Measurements from ENCODE around the gene ANXA11. TPM values are rescaled to one million over a fixed set of nuclear protein-coding genes. Genes with fewer than 3 reads are reported as not detected.
A peak's percentile ranks its signal among the peaks of the same experiment; 100 is the strongest.

ANXA11 gene
- total RNA-seq, 4 donors from 2014 or later: 110 to 269 (median 238) TPM

- peak in 2 of 3 donors; percentile 29 to 43 for DNase-seq
- TF ChIP-seq POLR2A (IDR thresholded peaks at IDR 0.05): no peak
- TF ChIP-seq, protein P1, sequence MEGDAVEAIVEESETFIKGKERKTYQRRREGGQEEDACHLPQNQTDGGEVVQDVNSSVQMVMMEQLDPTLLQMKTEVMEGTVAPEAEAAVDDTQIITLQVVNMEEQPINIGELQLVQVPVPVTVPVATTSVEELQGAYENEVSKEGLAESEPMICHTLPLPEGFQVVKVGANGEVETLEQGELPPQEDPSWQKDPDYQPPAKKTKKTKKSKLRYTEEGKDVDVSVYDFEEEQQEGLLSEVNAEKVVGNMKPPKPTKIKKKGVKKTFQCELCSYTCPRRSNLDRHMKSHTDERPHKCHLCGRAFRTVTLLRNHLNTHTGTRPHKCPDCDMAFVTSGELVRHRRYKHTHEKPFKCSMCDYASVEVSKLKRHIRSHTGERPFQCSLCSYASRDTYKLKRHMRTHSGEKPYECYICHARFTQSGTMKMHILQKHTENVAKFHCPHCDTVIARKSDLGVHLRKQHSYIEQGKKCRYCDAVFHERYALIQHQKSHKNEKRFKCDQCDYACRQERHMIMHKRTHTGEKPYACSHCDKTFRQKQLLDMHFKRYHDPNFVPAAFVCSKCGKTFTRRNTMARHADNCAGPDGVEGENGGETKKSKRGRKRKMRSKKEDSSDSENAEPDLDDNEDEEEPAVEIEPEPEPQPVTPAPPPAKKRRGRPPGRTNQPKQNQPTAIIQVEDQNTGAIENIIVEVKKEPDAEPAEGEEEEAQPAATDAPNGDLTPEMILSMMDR (IDR thresholded peaks at IDR 0.05): no peak
- H3K4me3 ChIP-seq: no peak overlapping the region
- peaks cover 0 to 15% (median 0%) of the 10 kb centered on the region in 4 donors for H3K4me1 ChIP-seq
- no peak overlapping the region for H3K27ac ChIP-seq
- H3K36me3 ChIP-seq: peaks cover 0 to 65% (median 0%) of the 10 kb centered on the region in 3 donors
- H3K27me3 ChIP-seq: no peaks in the 10 kb centered on the region
- H3K9me3 ChIP-seq: no peaks in the 10 kb centered on the region
Observed at GRCh38 chr10:80153460-80153859, 51.9 kb downstream of the ANXA11 start.

DNA sequence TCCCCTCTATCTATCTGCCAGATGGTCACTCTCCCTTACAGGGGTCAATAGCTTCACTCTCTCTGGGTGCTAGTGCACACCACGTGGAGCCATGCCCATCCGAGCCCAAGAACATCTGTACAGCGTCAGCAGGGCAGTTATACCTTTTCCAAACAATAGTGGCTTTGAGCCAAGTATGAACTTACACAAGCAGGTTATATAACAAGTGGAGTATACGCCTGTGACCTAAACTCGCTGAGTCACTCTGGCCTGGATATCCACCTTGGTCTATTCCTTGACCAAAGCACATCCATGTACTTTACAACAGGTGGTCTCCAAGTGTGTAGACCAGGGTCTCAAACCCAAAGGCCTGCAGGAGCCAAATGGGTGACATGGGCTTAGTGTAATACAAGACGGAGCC lies 52.5 kb downstream of the ANXA11 start:
- no peaks in the 10 kb centered on the region for H3K9me3 ChIP-seq
- H3K36me3 ChIP-seq: peaks cover 0 to 58% (median 0%) of the 10 kb centered on the region in 3 donors
- DNase-seq: peak in 1 of 3 donors; percentile 41
- TF ChIP-seq, protein P1 (IDR thresholded peaks at IDR 0.05): no peak
- no peak for TF ChIP-seq POLR2A (IDR thresholded peaks at IDR 0.05)
- H3K27me3 ChIP-seq: no peaks in the 10 kb centered on the region
- no peak overlapping the region for H3K4me3 ChIP-seq
- peaks cover 0 to 9% (median 0%) of the 10 kb centered on the region in 4 donors for H3K4me1 ChIP-seq
- no peak overlapping the region for H3K27ac ChIP-seq

GRCh38 chr10:80150172-80150571 lies 55.2 kb downstream of the ANXA11 start:
- H3K27me3 ChIP-seq: no peaks in the 10 kb centered on the region

DNA sequence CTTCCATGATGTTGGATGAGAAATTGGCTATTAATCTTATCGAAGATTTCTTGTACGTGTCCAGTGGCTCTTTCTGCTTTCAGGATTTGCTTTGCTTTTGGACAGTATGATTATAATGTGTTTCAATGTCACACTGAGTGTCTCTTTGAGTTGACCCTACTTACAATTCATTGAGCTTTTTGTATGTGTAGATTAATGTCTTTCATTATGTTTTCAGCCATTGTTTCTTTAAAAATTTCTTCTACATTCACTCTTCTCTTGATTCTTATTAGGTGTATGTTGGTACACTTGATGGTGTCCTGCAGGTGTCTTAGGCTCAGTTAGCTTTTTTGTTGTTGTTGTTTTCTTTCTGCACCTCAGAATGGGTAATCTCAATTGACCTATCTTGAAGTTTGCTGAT lies 56.2 kb downstream of the ANXA11 start:
- peaks cover 0 to 21% (median 0%) of the 10 kb centered on the region in 3 donors for H3K36me3 ChIP-seq
- TF ChIP-seq, protein P1 (IDR thresholded peaks at IDR 0.05): no peak
- no peak for TF ChIP-seq POLR2A (IDR thresholded peaks at IDR 0.05)
- peaks cover under 1 to 11% (median 9%) of the 10 kb centered on the region in 4 donors for H3K4me1 ChIP-seq

More at GRCh38 chr10:80150172-80150571, 55.2 kb downstream of the ANXA11 start:
- DNase-seq: peak in 2 of 3 donors; percentile 33 to 45
- Histone ChIP-seq H3K4me1 (peaks cover 0 to under 1% (median 0%) of the 10 kb centered on the region in 4 donors), H3K27ac (peak overlapping the region in 1 of 4 donors; percentile 60), H3K4me3 (no peak overlapping the region), H3K36me3 (peaks cover 0 to 32% (median 0%) of the 10 kb centered on the region in 3 donors), H3K9me3 (no peaks in the 10 kb centered on the region)
- TF ChIP-seq, protein P1 (IDR thresholded peaks at IDR 0.05): no peak
- TF ChIP-seq POLR2A (IDR thresholded peaks at IDR 0.05): no peak

GRCh38 chr10:80148166-80148805 lies 57.1 kb downstream of the ANXA11 start:
- peaks cover 4 to 15% (median 13%) of the 10 kb centered on the region in 4 donors for H3K4me1 ChIP-seq
- no peaks in the 10 kb centered on the region for H3K9me3 ChIP-seq
- peaks cover 0 to 15% (median 0%) of the 10 kb centered on the region in 3 donors for H3K36me3 ChIP-seq
- H3K4me3 ChIP-seq: no peak overlapping the region
- H3K27me3 ChIP-seq: no peaks in the 10 kb centered on the region
- TF ChIP-seq POLR2A (IDR thresholded peaks at IDR 0.05): no peak
- TF ChIP-seq, protein P1 (IDR thresholded peaks at IDR 0.05): no peak
- no peak overlapping the region for H3K27ac ChIP-seq
- DNase-seq: peak in 1 of 3 donors; percentile 43

More for the DNA sequence above, 56.2 kb downstream of the ANXA11 start:
- H3K9me3 ChIP-seq: no peaks in the 10 kb centered on the region
- no peak for DNase-seq
- H3K27me3 ChIP-seq: no peaks in the 10 kb centered on the region
- no peak overlapping the region for H3K4me3 ChIP-seq
- H3K27ac ChIP-seq: no peak overlapping the region
